GM21447 (cell line): Measurements from ENCODE around the gene DTWD2.

ENCODE experiments used
- ATAC-seq: cut with Tn5 transposase; IDR thresholded peaks from one replicate; pipeline ENCODE4 v1.9.1; 2021; ENCODE audit not compliant: unreplicated experiment

DTWD2 gene

GRCh38 chr5:118789366-118789765, 199.0 kb downstream of the DTWD2 start:
- ATAC-seq = no peak

GRCh38 chr5:118788351-118788750, 200.0 kb downstream of the DTWD2 start:
- ATAC-seq = no peak
